Endometrial microvascular endothelial cells (primary cell): ENCODE results near the gene DLG2. TPM values are rescaled to one million over a fixed set of nuclear protein-coding genes. Genes with fewer than 3 reads are reported as not detected.

Experiments
- in situ Hi-C: cut with HindIII; loops from 2 replicates; pipeline ENCODE4 v1.10.0; 2017; ENCODE audit warnings: low sequenced_read_pairs, low pct_unique_long_range_greater_than_20kb; ENCODE audit errors: inconsistent ontology term
- total RNA-seq: library from RNA; depleted of rRNA; stranded (reverse); fragments of >200 nt; gene quantifications from one replicate; pipeline ENCODE4 v1.2.3, GENCODE V29; 2015; ENCODE audit errors: inconsistent ontology term

Gene DLG2
- total RNA-seq, 1 donor from 2014 or later = not detected

DNA sequence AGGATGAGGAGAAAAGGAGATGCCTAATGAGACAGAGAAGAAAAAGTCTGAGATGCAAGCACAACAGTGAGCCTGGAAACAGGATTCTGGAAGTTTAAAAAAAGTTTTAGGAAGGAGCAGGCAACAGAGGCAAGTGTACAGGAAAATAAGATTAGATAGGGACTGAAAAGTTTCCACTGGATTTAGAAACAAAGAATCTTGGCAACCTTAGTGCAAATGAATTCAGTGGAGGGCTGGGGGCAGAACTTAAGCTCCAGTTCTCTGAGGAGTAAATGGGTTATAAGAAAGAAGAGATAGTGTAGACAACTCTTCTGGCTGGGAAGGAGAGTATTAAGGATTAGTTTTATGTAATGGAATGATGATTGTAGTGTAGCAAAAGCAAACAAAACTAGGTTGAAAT is 1712.1 kb downstream of the DLG2 start:
- in situ Hi-C loops = no loop called here

DNA sequence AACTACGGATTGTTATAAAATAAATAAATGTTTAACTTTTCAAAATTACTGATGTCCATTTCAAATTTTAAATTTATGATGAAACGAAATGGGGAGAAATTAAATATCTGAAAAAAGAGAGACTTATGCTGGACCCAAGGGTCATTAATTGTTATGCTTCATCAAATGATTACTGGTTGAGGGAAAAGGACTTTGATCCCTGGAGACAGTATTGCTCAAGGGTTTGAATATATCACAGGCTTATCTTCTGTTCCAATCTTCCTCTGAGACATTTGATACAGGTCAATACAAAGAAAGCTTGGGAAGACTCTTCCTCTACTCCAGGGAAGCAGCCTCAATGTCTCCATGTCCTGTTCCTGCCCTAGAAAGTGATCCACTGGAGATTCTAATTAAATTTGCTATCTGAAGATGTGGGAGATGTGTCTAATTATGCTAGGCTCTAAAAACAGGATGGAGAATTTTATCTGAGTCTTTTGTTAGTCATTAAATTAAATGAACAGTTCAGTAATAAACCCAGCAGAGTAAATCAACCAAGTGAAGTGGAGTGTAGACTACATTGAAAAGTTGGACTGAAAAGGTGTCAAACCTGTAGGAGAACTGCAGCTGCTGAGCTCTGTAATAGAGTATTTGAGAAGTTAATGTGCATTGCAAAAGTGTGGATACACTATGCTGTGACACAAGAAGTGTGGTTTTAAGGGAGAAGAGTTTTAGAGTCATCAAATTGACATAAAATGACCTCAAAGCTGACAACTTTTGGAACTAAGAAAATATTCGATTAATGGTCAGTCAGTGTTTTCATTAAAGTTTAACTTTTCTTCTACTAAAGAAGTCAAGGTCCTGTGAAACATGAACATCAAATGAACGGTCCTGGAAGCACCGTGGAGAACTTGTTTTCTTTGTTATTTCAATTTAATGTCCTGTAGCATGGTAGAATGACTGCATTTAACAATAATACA is 1717.3 kb downstream of the DLG2 start:
- in situ Hi-C loops = no loop called here

- in situ Hi-C loops = no loop called here
Measured at GRCh38 chr11:83908298-83908856, 1718.8 kb downstream of the DLG2 start.

GRCh38 chr11:83895516-83895915 is 1731.6 kb downstream of the DLG2 start:
- in situ Hi-C loops = no loop called here

DNA sequence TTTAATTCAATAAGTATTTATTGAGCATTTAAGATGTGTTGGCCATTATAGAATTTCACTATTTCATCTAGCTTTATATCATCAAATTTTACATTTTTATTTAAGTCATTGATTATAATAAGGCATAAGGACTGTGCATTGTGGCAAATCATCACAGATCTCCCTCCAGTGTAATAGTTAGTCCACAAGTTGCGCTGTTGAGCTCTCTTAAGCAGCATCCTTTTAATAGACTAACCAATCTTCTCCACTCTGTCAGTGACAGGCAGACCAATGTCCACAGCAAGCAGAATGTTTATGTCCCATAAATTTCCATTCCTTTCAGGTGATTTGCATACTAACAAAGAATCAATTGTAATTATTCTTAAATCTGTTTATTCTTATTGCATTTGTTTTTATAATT is 1745.7 kb downstream of the DLG2 start:
- in situ Hi-C loops = no loop called here

GRCh38 chr11:83871054-83871453 is 1756.1 kb downstream of the DLG2 start:
- in situ Hi-C loops = no loop called here

GRCh38 chr11:83866655-83867054 is 1760.5 kb downstream of the DLG2 start:
- in situ Hi-C loops = no loop called here

GRCh38 chr11:83865636-83866461 is 1761.3 kb downstream of the DLG2 start:
- in situ Hi-C loops = no loop called here

GRCh38 chr11:83864412-83865057 is 1762.6 kb downstream of the DLG2 start:
- in situ Hi-C loops = no loop called here

DNA sequence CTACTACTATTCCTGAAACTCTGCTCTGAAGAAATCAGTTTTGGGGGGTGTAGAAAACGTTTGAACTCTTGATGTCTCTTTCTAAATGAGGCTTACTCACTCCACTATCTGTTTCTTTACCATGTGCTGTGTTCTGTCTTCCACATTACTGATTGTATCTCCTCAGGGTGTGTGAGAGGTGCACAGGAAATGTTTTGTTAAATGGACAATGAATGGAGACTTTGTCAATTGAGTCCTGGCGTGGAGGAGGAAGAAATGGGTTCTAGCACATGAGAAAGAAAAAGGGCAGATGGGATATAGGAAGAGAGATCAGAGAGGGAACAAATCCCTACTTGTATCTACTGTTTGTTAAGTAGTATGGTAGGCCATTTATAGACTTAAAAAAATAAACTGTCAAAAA is 1763.9 kb downstream of the DLG2 start:
- in situ Hi-C loops = no loop called here

- in situ Hi-C loops = no loop called here
Measured at GRCh38 chr11:83862691-83863090, 1764.5 kb downstream of the DLG2 start.

- in situ Hi-C loops = no loop called here
Measured at GRCh38 chr11:83862033-83862432, 1765.1 kb downstream of the DLG2 start.

- in situ Hi-C loops = no loop called here
Measured at GRCh38 chr11:83858694-83859093, 1768.5 kb downstream of the DLG2 start.

DNA sequence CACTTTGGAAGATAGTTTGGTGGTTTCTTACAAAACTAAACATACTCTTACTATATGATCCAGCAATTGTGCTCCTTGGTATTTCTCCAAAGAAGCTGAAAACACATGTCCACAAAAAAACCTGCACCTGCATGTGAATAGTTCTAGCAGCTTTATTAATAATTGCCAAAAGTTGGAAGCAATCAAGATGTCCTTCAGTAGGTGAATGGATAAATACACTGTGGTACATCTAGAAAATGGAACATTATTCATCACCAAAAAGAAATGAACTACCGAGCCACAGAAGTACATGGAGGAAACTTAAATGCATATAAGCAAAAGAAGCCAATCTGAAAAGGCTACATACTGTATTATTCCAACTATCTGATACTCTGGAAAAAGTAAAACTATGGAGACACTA is 1771.9 kb downstream of the DLG2 start:
- in situ Hi-C loops = no loop called here

DNA sequence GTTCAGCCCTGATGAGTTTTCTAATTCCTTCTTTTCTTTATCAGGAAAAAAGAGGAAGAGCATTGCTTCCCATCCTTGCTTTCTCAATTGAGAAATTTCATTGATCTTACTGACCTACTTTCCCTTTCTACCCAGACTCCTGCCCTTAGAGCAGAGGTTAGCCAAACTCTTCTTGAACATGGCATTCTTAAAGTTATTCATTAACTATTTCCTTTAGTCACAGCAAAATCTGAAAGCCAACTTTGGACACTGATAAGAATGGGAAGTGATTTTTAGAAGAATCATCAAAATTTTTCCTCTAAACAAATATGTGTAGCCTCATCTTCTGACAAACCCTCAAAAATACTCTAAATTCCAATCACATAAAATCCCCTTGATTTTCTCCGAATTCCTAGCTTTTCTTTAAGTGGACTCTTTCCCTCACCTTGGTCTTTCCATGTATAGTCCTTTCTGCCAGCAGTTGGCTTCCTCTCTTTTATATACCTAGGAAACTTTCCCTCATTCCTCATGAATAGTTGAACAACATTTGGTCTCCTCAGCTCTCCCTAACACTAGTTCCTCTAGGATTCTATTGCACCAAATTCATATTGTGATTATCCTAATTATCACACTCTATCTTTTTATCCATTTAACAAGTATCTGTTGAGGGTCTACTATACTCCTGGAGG is 1774.2 kb downstream of the DLG2 start:
- in situ Hi-C loops = no loop called here

DNA sequence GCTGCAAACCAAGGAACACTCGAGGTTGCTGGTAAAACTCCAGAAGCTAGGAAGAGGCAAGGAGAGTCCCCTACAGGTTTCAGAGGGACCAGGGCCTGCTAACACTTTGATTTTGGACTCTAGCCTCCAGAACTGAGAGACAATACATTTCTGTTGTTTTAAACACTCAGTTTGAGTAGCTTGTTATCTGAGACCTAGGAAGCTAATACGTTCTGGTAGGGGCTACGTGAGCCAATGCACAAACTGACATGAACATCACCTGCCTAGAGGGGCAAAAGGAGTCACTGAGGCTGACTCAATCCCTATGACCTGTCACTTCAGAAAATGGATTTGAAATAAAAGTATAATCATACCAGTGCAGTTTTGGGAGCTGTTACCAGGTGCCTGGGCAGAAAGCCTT is 1775.1 kb downstream of the DLG2 start:
- in situ Hi-C loops = no loop called here

GRCh38 chr11:83847467-83848034 is 1779.6 kb downstream of the DLG2 start:
- in situ Hi-C loops = no loop called here

GRCh38 chr11:83845797-83846196 is 1781.3 kb downstream of the DLG2 start:
- in situ Hi-C loops = no loop called here
